Heart right ventricle (tissue), 16 donors: ENCODE measurements around the gene TTC34. TPM values are rescaled to one million over a fixed set of nuclear protein-coding genes. Genes with fewer than 3 reads are reported as not detected.
A peak's percentile ranks its signal among the peaks of the same experiment; 100 is the strongest.

ENCODE experiments used
- ATAC-seq, 8 donors: fragments of 200-7000 bp; cut with Tn5 transposase; one replicate each; pipeline ENCODE4 v1.9.1; 2020; ENCODE audit warnings: mild to moderate bottlenecking in 8 of 8, moderate library complexity in 8 of 8, moderate number of reproducible peaks in 1 of 8
- DNase-seq, 2 donors: peaks; one replicate each; pipeline ENCODE4 v3.0.0-alpha.2; 2020
- H3K27ac ChIP-seq, 10 donors: fragments of 200-600 bp; sonication (generic) in 2 of 10; one replicate each; pipeline versions ENCODE4 v1.5.0 to v1.8.0; 2020 to 2022; ENCODE audit warnings: mild to moderate bottlenecking in 3 of 10
- H3K27me3 ChIP-seq, 7 donors: fragments of 200-600 bp; one replicate each; pipeline ENCODE4 v1.8.0; 2021 to 2022; ENCODE audit warnings: mild to moderate bottlenecking in 2 of 7
- H3K36me3 ChIP-seq, 9 donors: fragments of 200-600 bp; sonication (generic) in 1 of 9; one replicate each; pipeline versions ENCODE4 v1.5.0 to v1.8.0; 2020 to 2022; ENCODE audit warnings: mild to moderate bottlenecking in 2 of 9
- H3K4me1 ChIP-seq, 9 donors: fragments of 200-600 bp; sonication (generic) in 1 of 9; one replicate each; pipeline versions ENCODE4 v1.5.0 to v1.8.0; 2020 to 2022; ENCODE audit warnings: mild to moderate bottlenecking in 4 of 9
- H3K4me3 ChIP-seq, 10 donors: fragments of 200-600 bp; sonication (generic) in 2 of 10; one replicate each; pipeline versions ENCODE4 v1.5.0 to v1.8.0; 2020 to 2022; ENCODE audit warnings: mild to moderate bottlenecking in 7 of 10, moderate library complexity in 2 of 10
- H3K9me3 ChIP-seq, 11 donors: fragments of 200-600 bp in 10 of 11; sonication (generic) in 2 of 11; one replicate each; pipeline versions ENCODE4 v1.5.0 to v1.8.0; 2013 to 2022; ENCODE audit warnings: mild to moderate bottlenecking in 2 of 11, control low read depth in 1 of 11, moderate library complexity in 1 of 11
- WGBS, 2 donors: extraction: QIAGEN DNeasy Blood & Tissue Kit; methylation state at CpG; one replicate each; pipeline ENCODE4 v1.1.7; 2013; ENCODE audit warnings: inconsistent platforms in 1 of 2; 5-methylcytosine and 5-hydroxymethylcytosine counted together
- intact Hi-C, 10 donors: fragments of 100-400 bp; cut with DNase I; formaldehyde crosslinking; loops; one replicate each; pipeline versions ENCODE4 v1.11.1 to v1.14.2; 2022
- polyA plus RNA-seq, 2 donors: library from polyadenylated mRNA; stranded (reverse); fragments of 200-250 nt; gene quantifications; one replicate each; pipeline ENCODE4 v1.2.3, GENCODE V29; 2013
- total RNA-seq, 10 donors: library from RNA; stranded (reverse); fragmentation: NEBNext Ultra II Directional in 3 of 10; extraction: Animal tissue kit (Norgen Biotek cat#: 25700) in 3 of 10; gene quantifications; one replicate each; pipeline versions ENCODE4 v1.2.1 to v1.2.4, GENCODE V29; 2021 to 2023
- TF ChIP-seq, protein P1 (sequence below), 9 donors: fragments of 200-600 bp; sonication (generic) in 2 of 9; IDR thresholded peaks; one replicate each; pipeline versions ENCODE4 v1.5.0 to v1.8.0; 2021 to 2022; ENCODE audit warnings: antibody characterized with exemption in 9 of 9, mild to moderate bottlenecking in 5 of 9, moderate library complexity in 1 of 9
- donor health status: Arrhythmogenic right ventricular cardiomyopathy.
- donor health status: ischemic (EF 13 %, LVEDD 7.1; RV severe dilation, severe dysfunction).
- donor health status: healthy with polysubstance abuse.
- donor health status: DM: no; HTN: yes; CAD: no.
- donor health status: DM: no; HTN: no; CAD: no.
- donor health status: ischemic (EF 25% LVEDD 6.9; RV normal size, moderate dysfunction).
- donor health status: ischemic (EF 25% LVEDD 5.7; RV mildly dilated, moderate dysfunction).
- donor health status: healthy.
- donor health status: DM: yes; HTN: yes; CAD: no.
- donor health status: Ischemic cardiomyopathy.
- donor health status: ischemic (EF 35%, LVEDD 5.7; RV mildly dilated, moderate dysfunction).
- donor health status: nonischemic (EF 11% LVEDD 7.7; RV severe dilation, severe dysfunction).
- donor health status: DM: yes; HTN: yes; CAD: no.
- donor health status: PGD.
- donor health status: ischemic (EF 29% LVEDD 5.4; RV normal size, mild dysfunction).
- donor health status: nonischemic (EF 23%, LVEDD 6.1; RV moderate dilation, normal function).

The TTC34 gene
- total and polyA plus RNA-seq, 12 donors: 0.03 to 0.74 (median 0.42) TPM

- Histone ChIP-seq H3K36me3 (no peaks in the 10 kb centered on the region), H3K27me3 (peaks cover 0 to 76% (median 43%) of the 10 kb centered on the region in 7 donors), H3K9me3 (no peaks in the 10 kb centered on the region), H3K4me1 (no peaks in the 10 kb centered on the region), H3K4me3 (no peak overlapping the region), H3K27ac (no peak overlapping the region)
- DNase-seq: no peak
- TF ChIP-seq, protein P1, sequence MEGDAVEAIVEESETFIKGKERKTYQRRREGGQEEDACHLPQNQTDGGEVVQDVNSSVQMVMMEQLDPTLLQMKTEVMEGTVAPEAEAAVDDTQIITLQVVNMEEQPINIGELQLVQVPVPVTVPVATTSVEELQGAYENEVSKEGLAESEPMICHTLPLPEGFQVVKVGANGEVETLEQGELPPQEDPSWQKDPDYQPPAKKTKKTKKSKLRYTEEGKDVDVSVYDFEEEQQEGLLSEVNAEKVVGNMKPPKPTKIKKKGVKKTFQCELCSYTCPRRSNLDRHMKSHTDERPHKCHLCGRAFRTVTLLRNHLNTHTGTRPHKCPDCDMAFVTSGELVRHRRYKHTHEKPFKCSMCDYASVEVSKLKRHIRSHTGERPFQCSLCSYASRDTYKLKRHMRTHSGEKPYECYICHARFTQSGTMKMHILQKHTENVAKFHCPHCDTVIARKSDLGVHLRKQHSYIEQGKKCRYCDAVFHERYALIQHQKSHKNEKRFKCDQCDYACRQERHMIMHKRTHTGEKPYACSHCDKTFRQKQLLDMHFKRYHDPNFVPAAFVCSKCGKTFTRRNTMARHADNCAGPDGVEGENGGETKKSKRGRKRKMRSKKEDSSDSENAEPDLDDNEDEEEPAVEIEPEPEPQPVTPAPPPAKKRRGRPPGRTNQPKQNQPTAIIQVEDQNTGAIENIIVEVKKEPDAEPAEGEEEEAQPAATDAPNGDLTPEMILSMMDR (IDR thresholded peaks at IDR 0.05): no peak
- intact Hi-C loops: no loop called here
- 72% methylated on average over 15 of the region's 15 CpGs for WGBS, 2 donors
- no peak for ATAC-seq
Observed at GRCh38 chr1:2806591-2806990, 5.1 kb upstream of the TTC34 start.

DNA sequence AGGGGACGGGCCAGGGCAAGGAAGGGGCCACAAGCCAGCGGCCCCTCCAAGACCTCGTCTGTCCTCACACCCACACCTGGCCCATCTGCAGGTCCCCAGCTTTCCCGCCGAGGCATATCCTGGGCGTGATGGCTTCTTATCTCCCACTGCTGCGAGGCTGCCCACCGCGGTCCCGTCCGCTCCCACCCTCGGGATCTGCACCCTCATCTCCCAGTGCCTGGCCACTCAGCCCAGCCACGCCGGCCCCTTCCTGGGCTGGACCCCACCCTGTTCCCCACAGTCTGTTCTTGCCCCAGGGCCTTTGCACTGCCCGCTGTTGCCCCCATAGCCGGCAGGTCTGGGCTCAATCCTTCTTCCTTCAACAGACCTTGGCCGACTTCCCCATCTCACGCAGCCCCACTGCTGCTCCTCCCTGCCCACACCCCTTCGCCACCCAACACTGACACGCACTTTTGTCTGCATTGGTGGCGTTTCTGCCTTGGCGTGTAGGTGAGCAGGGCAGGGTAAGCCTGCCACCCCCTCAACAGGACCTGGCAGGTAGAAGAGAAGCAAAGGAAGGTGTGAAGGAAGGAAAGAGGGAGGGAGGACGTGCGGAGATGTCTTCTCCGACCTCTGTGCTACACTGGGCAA, 4.4 kb upstream of the TTC34 start:
- 78 to 79% methylated on average over 24 to 25 of the region's 25 CpGs for WGBS, 2 donors
- Histone ChIP-seq H3K4me3 (no peak overlapping the region), H3K36me3 (no peaks in the 10 kb centered on the region), H3K27ac (no peak overlapping the region), H3K4me1 (no peaks in the 10 kb centered on the region), H3K27me3 (peaks cover 0 to 78% (median 50%) of the 10 kb centered on the region in 7 donors), H3K9me3 (no peaks in the 10 kb centered on the region)
- DNase-seq (peak in 1 of 2 donors; percentile 9), ATAC-seq (no peak)
- intact Hi-C loops: no loop called here
- TF ChIP-seq, protein P1 (IDR thresholded peaks at IDR 0.05): no peak

- no peak overlapping the region for H3K27ac ChIP-seq
- no peaks in the 10 kb centered on the region for H3K4me1 ChIP-seq
- intact Hi-C loops: no loop called here
- H3K9me3 ChIP-seq: no peaks in the 10 kb centered on the region
- 71 to 74% methylated on average over 19 of the region's 19 CpGs for WGBS, 2 donors
- DNase-seq: peak in 1 of 2 donors; percentile 2
- H3K4me3 ChIP-seq: no peak overlapping the region
- H3K36me3 ChIP-seq: no peaks in the 10 kb centered on the region
- peaks cover 0 to 79% (median 61%) of the 10 kb centered on the region in 7 donors for H3K27me3 ChIP-seq
- TF ChIP-seq, protein P1 (IDR thresholded peaks at IDR 0.05): no peak
- no peak for ATAC-seq
Observed at GRCh38 chr1:2804628-2805351, 3.3 kb upstream of the TTC34 start.

DNA sequence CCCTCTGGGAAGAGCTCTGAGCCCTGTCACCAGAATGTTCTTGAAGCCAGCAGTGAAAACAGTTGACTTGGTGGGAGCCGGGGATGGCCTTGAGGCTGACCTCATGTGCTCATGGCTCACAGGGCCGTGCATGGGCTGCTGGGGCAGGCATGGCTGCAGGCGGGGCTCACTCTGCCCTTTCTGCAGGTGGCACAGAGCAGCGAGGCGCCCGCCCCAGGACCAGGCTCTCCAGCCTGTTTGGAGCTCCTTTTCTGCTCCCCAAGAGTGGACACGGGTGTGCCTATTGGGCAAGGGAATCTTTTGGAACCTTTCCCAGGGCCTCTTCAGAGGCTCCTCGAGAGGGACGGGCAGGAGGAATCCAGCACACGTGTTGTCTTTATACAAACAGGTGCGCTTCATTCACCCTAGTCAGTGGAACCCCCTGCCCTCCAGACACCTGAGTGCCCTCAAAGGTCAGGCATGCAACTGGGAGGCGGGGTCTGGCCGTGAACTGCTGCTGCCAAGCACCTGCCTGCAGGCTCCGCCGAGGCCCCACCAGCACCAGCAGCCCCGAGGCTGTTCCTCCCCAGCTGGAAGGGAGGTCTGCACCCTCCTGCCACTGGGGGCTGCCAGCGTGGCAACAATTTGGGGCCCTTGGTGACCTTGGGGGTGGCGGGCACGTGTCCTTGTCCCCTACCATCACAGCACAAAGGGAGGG, 2.6 kb upstream of the TTC34 start:
- Histone ChIP-seq H3K9me3 (no peaks in the 10 kb centered on the region), H3K4me3 (no peak overlapping the region), H3K27ac (no peak overlapping the region), H3K4me1 (no peaks in the 10 kb centered on the region), H3K27me3 (peaks cover 0 to 85% (median 61%) of the 10 kb centered on the region in 7 donors), H3K36me3 (no peaks in the 10 kb centered on the region)
- DNase-seq (peak in 1 of 2 donors; percentile 5), ATAC-seq (no peak)
- WGBS, 2 donors: 57 to 65% methylated on average over 19 of the region's 19 CpGs
- TF ChIP-seq, protein P1 (IDR thresholded peaks at IDR 0.05): no peak
- intact Hi-C loops: no loop called here
